GM12892 (cell line): ENCODE data around the gene ST7L.

ENCODE experiments used
- POLR2A ChIP-seq: IDR thresholded peaks from 2 replicates; pipeline ENCODE4 v1.6.1; 2011; ENCODE audit warnings: low read depth, low read length, control low read depth
- POLR2AphosphoS5 ChIP-seq: IDR thresholded peaks from 2 replicates; pipeline ENCODE4 v1.6.1; 2011; ENCODE audit warnings: low read depth, low read length, control low read depth

- no peak for TF ChIP-seq POLR2AphosphoS5
- no peak for TF ChIP-seq POLR2A
These were observed 54.9 kb downstream of the ST7L start for GRCh38 chr1:112564081-112564480.
